ENCODE measurements around the gene PNCK. TPM values are rescaled to one million over a fixed set of nuclear protein-coding genes. Genes with fewer than 3 reads are reported as not detected.

PNCK gene
- total and polyA plus RNA-seq, 2 of the 13 experiments (the other 11 are each of a cell fraction or from before 2014, with no cell fraction given), result 33.1 TPM; not detected in 1

DNA sequence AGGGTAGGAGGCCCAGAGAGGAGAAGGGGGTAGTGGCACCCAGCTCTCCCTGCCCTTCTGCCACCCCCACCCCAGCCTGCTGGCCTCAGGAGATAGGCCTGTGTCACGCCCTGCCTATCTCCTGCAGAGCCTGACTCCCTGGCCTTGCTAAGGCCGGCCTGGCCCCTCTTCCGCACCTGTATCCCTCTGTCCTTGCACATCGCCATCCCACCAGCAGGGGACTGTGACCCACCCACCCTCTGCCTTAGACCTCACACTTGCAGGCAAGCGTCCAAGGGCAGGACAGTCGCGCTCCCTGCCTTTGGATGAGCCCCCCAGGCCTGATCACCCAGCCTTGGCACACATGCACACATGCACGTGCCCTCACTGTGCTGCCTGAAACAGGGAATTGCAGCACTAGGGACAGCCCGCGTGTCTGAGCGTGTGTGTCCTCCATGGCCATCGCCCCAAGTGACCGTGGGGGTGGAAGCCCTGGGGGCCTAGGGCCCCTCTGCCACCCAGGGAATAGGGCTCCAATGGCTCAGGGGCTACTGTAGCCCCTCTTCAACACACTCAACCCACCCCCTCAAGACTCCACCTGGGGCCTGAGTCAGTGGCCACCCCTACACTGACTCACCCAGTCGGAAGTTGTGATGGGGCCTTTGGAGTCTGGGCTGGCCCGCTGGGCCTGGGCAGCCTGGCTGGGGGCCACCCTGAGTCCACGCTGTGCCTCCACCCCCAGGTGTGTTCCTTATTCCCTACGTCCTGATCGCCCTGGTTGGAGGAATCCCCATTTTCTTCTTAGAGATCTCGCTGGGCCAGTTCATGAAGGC is 16.2 kb upstream of the PNCK start (continued):
- TF ChIP-seq, protein P1, sequence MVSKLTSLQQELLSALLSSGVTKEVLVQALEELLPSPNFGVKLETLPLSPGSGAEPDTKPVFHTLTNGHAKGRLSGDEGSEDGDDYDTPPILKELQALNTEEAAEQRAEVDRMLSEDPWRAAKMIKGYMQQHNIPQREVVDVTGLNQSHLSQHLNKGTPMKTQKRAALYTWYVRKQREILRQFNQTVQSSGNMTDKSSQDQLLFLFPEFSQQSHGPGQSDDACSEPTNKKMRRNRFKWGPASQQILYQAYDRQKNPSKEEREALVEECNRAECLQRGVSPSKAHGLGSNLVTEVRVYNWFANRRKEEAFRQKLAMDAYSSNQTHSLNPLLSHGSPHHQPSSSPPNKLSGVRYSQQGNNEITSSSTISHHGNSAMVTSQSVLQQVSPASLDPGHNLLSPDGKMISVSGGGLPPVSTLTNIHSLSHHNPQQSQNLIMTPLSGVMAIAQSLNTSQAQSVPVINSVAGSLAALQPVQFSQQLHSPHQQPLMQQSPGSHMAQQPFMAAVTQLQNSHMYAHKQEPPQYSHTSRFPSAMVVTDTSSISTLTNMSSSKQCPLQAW (CRISPR knock-in tag; IDR thresholded peaks at IDR 0.05), result 0 out of 2 replicates have a peak, but pooled peaks have one; percentile 12
- TF ChIP-seq CEBPG (CRISPR knock-in tag; IDR thresholded peaks at IDR 0.05) (no peak), ZNF501 (CRISPR knock-in tag; IDR thresholded peaks at IDR 0.05) (0 out of 2 replicates have a peak, but pooled peaks have one; percentile 31), ETV5 (CRISPR knock-in tag; IDR thresholded peaks at IDR 0.05; ENCODE audit: borderline replicate concordance) (no peak), ZNF510 (CRISPR knock-in tag; IDR thresholded peaks at IDR 0.05; ENCODE audit: low read depth) (no peak), AGO2 (optimal IDR thresholded peaks at IDR 0.05; ENCODE audit: low read depth, low read length) (peak; percentile 29), SMC3 (IDR thresholded peaks at IDR 0.05; ENCODE audit: low read length) (no peak), POLR2G (IDR thresholded peaks at IDR 0.05; ENCODE audit: low read depth, low read length) (no peak), CENPX (CRISPR knock-in tag; IDR thresholded peaks at IDR 0.05) (no peak), SP5 (CRISPR knock-in tag; IDR thresholded peaks at IDR 0.05; ENCODE audit: borderline replicate concordance, low read depth) (no peak)
- TF ChIP-seq, protein P2, sequence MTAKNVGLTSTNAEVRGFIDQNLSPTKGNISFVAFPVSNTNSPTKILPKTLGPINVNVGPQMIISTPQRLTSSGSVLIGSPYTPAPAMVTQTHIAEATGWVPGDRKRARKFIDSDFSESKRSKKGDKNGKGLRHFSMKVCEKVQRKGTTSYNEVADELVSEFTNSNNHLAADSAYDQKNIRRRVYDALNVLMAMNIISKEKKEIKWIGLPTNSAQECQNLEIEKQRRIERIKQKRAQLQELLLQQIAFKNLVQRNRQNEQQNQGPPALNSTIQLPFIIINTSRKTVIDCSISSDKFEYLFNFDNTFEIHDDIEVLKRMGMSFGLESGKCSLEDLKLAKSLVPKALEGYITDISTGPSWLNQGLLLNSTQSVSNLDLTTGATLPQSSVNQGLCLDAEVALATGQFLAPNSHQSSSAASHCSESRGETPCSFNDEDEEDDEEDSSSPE (CRISPR knock-in tag; IDR thresholded peaks at IDR 0.05), result no peak
- TF ChIP-seq, protein P3, sequence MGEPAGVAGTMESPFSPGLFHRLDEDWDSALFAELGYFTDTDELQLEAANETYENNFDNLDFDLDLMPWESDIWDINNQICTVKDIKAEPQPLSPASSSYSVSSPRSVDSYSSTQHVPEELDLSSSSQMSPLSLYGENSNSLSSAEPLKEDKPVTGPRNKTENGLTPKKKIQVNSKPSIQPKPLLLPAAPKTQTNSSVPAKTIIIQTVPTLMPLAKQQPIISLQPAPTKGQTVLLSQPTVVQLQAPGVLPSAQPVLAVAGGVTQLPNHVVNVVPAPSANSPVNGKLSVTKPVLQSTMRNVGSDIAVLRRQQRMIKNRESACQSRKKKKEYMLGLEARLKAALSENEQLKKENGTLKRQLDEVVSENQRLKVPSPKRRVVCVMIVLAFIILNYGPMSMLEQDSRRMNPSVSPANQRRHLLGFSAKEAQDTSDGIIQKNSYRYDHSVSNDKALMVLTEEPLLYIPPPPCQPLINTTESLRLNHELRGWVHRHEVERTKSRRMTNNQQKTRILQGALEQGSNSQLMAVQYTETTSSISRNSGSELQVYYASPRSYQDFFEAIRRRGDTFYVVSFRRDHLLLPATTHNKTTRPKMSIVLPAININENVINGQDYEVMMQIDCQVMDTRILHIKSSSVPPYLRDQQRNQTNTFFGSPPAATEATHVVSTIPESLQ (CRISPR knock-in tag; conservative IDR thresholded peaks at IDR 0.05), result no peak
- TF ChIP-seq, protein P4, sequence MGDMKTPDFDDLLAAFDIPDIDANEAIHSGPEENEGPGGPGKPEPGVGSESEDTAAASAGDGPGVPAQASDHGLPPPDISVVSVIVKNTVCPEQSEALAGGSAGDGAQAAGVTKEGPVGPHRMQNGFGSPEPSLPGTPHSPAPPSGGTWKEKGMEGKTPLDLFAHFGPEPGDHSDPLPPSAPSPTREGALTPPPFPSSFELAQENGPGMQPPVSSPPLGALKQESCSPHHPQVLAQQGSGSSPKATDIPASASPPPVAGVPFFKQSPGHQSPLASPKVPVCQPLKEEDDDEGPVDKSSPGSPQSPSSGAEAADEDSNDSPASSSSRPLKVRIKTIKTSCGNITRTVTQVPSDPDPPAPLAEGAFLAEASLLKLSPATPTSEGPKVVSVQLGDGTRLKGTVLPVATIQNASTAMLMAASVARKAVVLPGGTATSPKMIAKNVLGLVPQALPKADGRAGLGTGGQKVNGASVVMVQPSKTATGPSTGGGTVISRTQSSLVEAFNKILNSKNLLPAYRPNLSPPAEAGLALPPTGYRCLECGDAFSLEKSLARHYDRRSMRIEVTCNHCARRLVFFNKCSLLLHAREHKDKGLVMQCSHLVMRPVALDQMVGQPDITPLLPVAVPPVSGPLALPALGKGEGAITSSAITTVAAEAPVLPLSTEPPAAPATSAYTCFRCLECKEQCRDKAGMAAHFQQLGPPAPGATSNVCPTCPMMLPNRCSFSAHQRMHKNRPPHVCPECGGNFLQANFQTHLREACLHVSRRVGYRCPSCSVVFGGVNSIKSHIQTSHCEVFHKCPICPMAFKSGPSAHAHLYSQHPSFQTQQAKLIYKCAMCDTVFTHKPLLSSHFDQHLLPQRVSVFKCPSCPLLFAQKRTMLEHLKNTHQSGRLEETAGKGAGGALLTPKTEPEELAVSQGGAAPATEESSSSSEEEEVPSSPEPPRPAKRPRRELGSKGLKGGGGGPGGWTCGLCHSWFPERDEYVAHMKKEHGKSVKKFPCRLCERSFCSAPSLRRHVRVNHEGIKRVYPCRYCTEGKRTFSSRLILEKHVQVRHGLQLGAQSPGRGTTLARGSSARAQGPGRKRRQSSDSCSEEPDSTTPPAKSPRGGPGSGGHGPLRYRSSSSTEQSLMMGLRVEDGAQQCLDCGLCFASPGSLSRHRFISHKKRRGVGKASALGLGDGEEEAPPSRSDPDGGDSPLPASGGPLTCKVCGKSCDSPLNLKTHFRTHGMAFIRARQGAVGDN (CRISPR knock-in tag; IDR thresholded peaks at IDR 0.05), result peak; percentile 26; the same call in 1 of the 2 replicates
- TF ChIP-seq, protein P5, sequence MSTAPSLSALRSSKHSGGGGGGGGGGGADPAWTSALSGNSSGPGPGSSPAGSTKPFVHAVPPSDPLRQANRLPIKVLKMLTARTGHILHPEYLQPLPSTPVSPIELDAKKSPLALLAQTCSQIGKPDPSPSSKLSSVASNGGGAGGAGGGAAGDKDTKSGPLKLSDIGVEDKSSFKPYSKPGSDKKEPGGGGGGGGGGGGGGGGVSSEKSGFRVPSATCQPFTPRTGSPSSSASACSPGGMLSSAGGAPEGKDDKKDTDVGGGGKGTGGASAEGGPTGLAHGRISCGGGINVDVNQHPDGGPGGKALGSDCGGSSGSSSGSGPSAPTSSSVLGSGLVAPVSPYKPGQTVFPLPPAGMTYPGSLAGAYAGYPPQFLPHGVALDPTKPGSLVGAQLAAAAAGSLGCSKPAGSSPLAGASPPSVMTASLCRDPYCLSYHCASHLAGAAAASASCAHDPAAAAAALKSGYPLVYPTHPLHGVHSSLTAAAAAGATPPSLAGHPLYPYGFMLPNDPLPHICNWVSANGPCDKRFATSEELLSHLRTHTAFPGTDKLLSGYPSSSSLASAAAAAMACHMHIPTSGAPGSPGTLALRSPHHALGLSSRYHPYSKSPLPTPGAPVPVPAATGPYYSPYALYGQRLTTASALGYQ (CRISPR knock-in tag; IDR thresholded peaks at IDR 0.05), result no peak
- TF ChIP-seq, protein P6, sequence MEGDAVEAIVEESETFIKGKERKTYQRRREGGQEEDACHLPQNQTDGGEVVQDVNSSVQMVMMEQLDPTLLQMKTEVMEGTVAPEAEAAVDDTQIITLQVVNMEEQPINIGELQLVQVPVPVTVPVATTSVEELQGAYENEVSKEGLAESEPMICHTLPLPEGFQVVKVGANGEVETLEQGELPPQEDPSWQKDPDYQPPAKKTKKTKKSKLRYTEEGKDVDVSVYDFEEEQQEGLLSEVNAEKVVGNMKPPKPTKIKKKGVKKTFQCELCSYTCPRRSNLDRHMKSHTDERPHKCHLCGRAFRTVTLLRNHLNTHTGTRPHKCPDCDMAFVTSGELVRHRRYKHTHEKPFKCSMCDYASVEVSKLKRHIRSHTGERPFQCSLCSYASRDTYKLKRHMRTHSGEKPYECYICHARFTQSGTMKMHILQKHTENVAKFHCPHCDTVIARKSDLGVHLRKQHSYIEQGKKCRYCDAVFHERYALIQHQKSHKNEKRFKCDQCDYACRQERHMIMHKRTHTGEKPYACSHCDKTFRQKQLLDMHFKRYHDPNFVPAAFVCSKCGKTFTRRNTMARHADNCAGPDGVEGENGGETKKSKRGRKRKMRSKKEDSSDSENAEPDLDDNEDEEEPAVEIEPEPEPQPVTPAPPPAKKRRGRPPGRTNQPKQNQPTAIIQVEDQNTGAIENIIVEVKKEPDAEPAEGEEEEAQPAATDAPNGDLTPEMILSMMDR (CRISPR knock-in tag; IDR thresholded peaks at IDR 0.05), result peak; percentile 48

Data from HepG2 (cell line).